ENCODE data around the gene RARA. TPM values are rescaled to one million over a fixed set of nuclear protein-coding genes. Genes with fewer than 3 reads are reported as not detected.

RARA gene
- total RNA-seq, 1 experiment from 2014 or later: 25.4 TPM

GRCh38 chr17:40361925-40362695, 53.1 kb downstream of the RARA start:
- BruUV-seq (replicated peaks): no TSS peak
- Histone ChIP-seq H3K36me3 (ENCODE audit: insufficient read depth, low read length, poor library complexity, severe bottlenecking) (no peaks in the 10 kb centered on the region), H3K9me3 (ENCODE audit: low read depth, low read length, poor library complexity, severe bottlenecking) (no peaks in the 10 kb centered on the region), H3K27ac (ENCODE audit: low read depth, low read length, poor library complexity, severe bottlenecking) (no peak overlapping the region), H3K4me3 (ENCODE audit: low read depth, low read length, poor library complexity, severe bottlenecking) (peak overlapping the region; percentile 42), H3K4me1 (ENCODE audit: insufficient read depth, low read length, poor library complexity, severe bottlenecking) (no peaks in the 10 kb centered on the region), H3K27me3 (replicated peaks; ENCODE audit: insufficient read depth, low read depth, low read length, poor library complexity) (no peaks in the 10 kb centered on the region)
- intact Hi-C loops (cut with micrococcal nuclease; ENCODE audit: unreplicated experiment): no loop called here
- POLR2A ChIA-PET (ENCODE audit: low non-redundant PET): no interaction called here
- TF ChIP-seq EZH2 (IDR thresholded peaks at IDR 0.05; ENCODE audit: borderline replicate concordance, low read depth, low read length, poor library complexity, severe bottlenecking) (no peak), CTCF (conservative IDR thresholded peaks at IDR 0.05; ENCODE audit: low read depth, low read length) (no peak)
- DNase-seq (ENCODE audit: low spot score): no peak
- CTCF ChIA-PET: interaction anchor here (0.6 to 1.5 kb wide), 4 partner anchors 171 to 1301 kb away, joined by 3 to 6 read pairs (median 4); no protein-coding TSS in a partner anchor

- no peaks in the 10 kb centered on the region for H3K27me3 ChIP-seq (replicated peaks; ENCODE audit: insufficient read depth, low read depth, low read length, poor library complexity)
- BruUV-seq (replicated peaks): no TSS peak
- peak overlapping the region; percentile 42 for H3K4me3 ChIP-seq (ENCODE audit: low read depth, low read length, poor library complexity, severe bottlenecking)
- ChIA-PET POLR2A (ENCODE audit: low non-redundant PET) (interaction anchor here (0.5 kb wide), 1 partner anchor 220 kb away, joined by 10 read pairs; no protein-coding TSS in a partner anchor), CTCF (interaction anchor here (0.6 to 1.5 kb wide), 4 partner anchors 56 to 1300 kb away, joined by 3 to 25 read pairs (median 5); no protein-coding TSS in a partner anchor)
- DNase-seq (ENCODE audit: low spot score): peak; percentile 71
- H3K36me3 ChIP-seq (ENCODE audit: insufficient read depth, low read length, poor library complexity, severe bottlenecking): no peaks in the 10 kb centered on the region
- H3K4me1 ChIP-seq (ENCODE audit: insufficient read depth, low read length, poor library complexity, severe bottlenecking): no peaks in the 10 kb centered on the region
- H3K27ac ChIP-seq (ENCODE audit: low read depth, low read length, poor library complexity, severe bottlenecking): no peak overlapping the region
- no peaks in the 10 kb centered on the region for H3K9me3 ChIP-seq (ENCODE audit: low read depth, low read length, poor library complexity, severe bottlenecking)
- peak; percentile 67 for TF ChIP-seq CTCF (conservative IDR thresholded peaks at IDR 0.05; ENCODE audit: low read depth, low read length)
- TF ChIP-seq EZH2 (IDR thresholded peaks at IDR 0.05; ENCODE audit: borderline replicate concordance, low read depth, low read length, poor library complexity, severe bottlenecking): no peak
- intact Hi-C loops (cut with micrococcal nuclease; ENCODE audit: unreplicated experiment): no loop called here
Measured at GRCh38 chr17:40362696-40363110, 53.7 kb downstream of the RARA start.

- ChIA-PET POLR2A (ENCODE audit: low non-redundant PET) (interaction anchor here (0.5 kb wide), 1 partner anchor 221 kb away, joined by 10 read pairs; no protein-coding TSS in a partner anchor), CTCF (interaction anchor here (0.6 to 1.5 kb wide), 4 partner anchors 56 to 1299 kb away, joined by 3 to 25 read pairs (median 5); no protein-coding TSS in a partner anchor)
- Histone ChIP-seq H3K27ac (ENCODE audit: low read depth, low read length, poor library complexity, severe bottlenecking) (no peak overlapping the region), H3K36me3 (ENCODE audit: insufficient read depth, low read length, poor library complexity, severe bottlenecking) (no peaks in the 10 kb centered on the region), H3K4me3 (ENCODE audit: low read depth, low read length, poor library complexity, severe bottlenecking) (peak overlapping the region; percentile 42), H3K4me1 (ENCODE audit: insufficient read depth, low read length, poor library complexity, severe bottlenecking) (no peaks in the 10 kb centered on the region), H3K9me3 (ENCODE audit: low read depth, low read length, poor library complexity, severe bottlenecking) (no peaks in the 10 kb centered on the region), H3K27me3 (replicated peaks; ENCODE audit: insufficient read depth, low read depth, low read length, poor library complexity) (no peaks in the 10 kb centered on the region)
- intact Hi-C loops (cut with micrococcal nuclease; ENCODE audit: unreplicated experiment): no loop called here
- no peak for DNase-seq (ENCODE audit: low spot score)
- BruUV-seq (replicated peaks): no TSS peak
- TF ChIP-seq EZH2 (IDR thresholded peaks at IDR 0.05; ENCODE audit: borderline replicate concordance, low read depth, low read length, poor library complexity, severe bottlenecking) (no peak), CTCF (conservative IDR thresholded peaks at IDR 0.05; ENCODE audit: low read depth, low read length) (no peak)
Measured at GRCh38 chr17:40363111-40363827, 54.3 kb downstream of the RARA start.

Data from A673 (cell line).